ENCODE results near the gene WWOX. TPM values are rescaled to one million over a fixed set of nuclear protein-coding genes. Genes with fewer than 3 reads are reported as not detected.

WWOX gene
- total RNA-seq, 6 experiments from 2014 or later, result 0.46 to 3.4 (median 1.3) TPM

DNA sequence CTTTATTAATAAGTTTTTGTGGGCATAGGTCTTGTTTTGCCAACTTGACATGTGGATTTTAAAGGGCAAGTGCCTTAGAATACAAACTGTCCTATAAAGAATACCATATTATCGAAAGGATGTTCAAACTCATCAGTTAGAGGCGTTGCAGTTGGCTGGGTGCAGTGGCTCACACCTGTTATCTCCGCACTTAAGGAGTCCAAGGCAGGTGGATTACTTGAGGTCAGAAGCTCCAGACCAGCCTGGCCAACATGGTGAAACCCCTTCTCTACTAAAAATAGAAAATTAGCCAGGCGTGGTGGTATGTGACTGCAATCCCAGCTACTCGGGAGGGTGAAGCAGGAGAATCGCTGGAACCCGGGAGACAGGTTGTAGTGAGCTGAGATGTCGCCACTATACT is 472.0 kb downstream of the WWOX start:
- DNase-seq, result no peak
- H3K27ac Mint-ChIP-seq, result no peak overlapping the region
- TF ChIP-seq, protein P1, sequence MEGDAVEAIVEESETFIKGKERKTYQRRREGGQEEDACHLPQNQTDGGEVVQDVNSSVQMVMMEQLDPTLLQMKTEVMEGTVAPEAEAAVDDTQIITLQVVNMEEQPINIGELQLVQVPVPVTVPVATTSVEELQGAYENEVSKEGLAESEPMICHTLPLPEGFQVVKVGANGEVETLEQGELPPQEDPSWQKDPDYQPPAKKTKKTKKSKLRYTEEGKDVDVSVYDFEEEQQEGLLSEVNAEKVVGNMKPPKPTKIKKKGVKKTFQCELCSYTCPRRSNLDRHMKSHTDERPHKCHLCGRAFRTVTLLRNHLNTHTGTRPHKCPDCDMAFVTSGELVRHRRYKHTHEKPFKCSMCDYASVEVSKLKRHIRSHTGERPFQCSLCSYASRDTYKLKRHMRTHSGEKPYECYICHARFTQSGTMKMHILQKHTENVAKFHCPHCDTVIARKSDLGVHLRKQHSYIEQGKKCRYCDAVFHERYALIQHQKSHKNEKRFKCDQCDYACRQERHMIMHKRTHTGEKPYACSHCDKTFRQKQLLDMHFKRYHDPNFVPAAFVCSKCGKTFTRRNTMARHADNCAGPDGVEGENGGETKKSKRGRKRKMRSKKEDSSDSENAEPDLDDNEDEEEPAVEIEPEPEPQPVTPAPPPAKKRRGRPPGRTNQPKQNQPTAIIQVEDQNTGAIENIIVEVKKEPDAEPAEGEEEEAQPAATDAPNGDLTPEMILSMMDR (IDR thresholded peaks at IDR 0.05), result no peak
- H3K9me3 Mint-ChIP-seq, result peaks cover 36% of the 10 kb centered on the region
- H3K27me3 Mint-ChIP-seq (ENCODE audit: insufficient read depth), result no peaks in the 10 kb centered on the region
- H3K4me3 Mint-ChIP-seq, result no peak overlapping the region
- H3K4me1 Mint-ChIP-seq (ENCODE audit: low read depth), result no peaks in the 10 kb centered on the region
- no peaks in the 10 kb centered on the region for H3K36me3 Mint-ChIP-seq (ENCODE audit: low read depth)

DNA sequence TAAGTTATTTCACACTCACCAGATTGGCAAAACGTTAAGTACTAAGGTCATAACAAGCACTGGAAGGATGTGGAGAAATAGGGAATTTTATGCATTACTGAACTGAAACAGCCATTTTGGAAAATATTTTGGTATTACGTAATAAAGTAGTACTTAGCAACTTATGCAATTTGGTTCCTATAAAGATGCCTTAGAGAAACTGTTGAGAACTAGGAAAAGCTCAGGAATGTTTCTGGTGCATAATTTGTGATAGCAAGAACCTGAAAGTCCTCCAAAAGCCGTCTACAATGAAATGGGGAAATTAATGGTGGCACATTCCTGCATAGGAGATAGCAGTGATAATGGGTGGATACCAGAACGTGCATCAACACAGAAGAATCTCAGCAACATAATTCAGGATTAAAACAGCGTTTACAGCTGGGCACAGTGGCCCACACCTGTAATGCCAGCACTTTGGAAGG is 472.5 kb downstream of the WWOX start:
- no peaks in the 10 kb centered on the region for H3K36me3 Mint-ChIP-seq (ENCODE audit: low read depth)
- DNase-seq, result no peak
- H3K27me3 Mint-ChIP-seq (ENCODE audit: insufficient read depth), result no peaks in the 10 kb centered on the region
- H3K9me3 Mint-ChIP-seq, result peaks cover 35% of the 10 kb centered on the region
- no peak overlapping the region for H3K4me3 Mint-ChIP-seq
- no peaks in the 10 kb centered on the region for H3K4me1 Mint-ChIP-seq (ENCODE audit: low read depth)
- TF ChIP-seq, protein P1 (IDR thresholded peaks at IDR 0.05), result no peak
- no peak overlapping the region for H3K27ac Mint-ChIP-seq

DNA sequence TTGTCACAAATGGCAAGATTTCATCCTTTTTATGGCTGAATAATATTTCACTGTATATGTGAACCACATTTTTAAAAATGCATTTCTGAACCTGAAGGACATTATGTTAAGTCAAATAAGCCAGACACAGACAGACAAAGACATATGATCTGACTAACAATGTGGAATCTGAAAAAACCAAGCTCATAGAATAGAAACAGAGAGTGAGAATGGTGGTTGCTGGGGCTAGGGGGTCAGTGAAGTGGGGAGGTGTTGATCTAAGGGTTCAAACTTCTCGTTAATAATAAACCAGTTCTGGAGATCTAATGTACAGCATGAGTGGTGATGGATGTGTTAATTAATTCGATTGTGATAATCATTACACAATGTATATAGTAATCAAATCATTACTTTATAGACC is 475.1 kb downstream of the WWOX start:
- Mint-ChIP-seq H3K9me3 (peaks cover 37% of the 10 kb centered on the region), H3K4me1 (ENCODE audit: low read depth) (no peaks in the 10 kb centered on the region), H3K4me3 (no peak overlapping the region), H3K27me3 (ENCODE audit: insufficient read depth) (no peaks in the 10 kb centered on the region), H3K36me3 (ENCODE audit: low read depth) (no peaks in the 10 kb centered on the region), H3K27ac (no peak overlapping the region)
- TF ChIP-seq, protein P1 (IDR thresholded peaks at IDR 0.05), result no peak
- DNase-seq, result no peak

DNA sequence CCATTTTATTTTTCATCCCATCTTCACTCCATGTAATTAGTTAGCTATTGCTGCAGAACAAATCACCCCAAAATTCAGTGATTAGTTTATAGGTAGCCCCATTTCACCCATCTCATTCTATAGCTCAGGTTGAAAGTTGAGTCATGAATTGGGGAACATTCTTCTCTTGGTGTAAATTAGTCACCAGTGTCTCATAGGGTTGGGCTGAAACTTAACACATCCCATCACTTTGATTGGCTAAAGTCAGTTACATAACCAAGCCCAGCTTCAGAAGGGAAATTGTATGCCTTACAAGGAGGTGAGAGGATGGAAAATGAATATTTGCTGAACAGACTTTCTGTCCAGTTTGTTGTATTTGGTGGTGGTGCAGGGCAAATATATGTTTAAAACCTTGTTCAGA is 477.5 kb downstream of the WWOX start:
- H3K4me3 Mint-ChIP-seq, result no peak overlapping the region
- H3K27me3 Mint-ChIP-seq (ENCODE audit: insufficient read depth), result no peaks in the 10 kb centered on the region
- no peak for DNase-seq
- no peaks in the 10 kb centered on the region for H3K4me1 Mint-ChIP-seq (ENCODE audit: low read depth)
- H3K36me3 Mint-ChIP-seq (ENCODE audit: low read depth), result no peaks in the 10 kb centered on the region
- H3K9me3 Mint-ChIP-seq, result peaks cover 33% of the 10 kb centered on the region
- no peak overlapping the region for H3K27ac Mint-ChIP-seq
- TF ChIP-seq, protein P1 (IDR thresholded peaks at IDR 0.05), result no peak

DNA sequence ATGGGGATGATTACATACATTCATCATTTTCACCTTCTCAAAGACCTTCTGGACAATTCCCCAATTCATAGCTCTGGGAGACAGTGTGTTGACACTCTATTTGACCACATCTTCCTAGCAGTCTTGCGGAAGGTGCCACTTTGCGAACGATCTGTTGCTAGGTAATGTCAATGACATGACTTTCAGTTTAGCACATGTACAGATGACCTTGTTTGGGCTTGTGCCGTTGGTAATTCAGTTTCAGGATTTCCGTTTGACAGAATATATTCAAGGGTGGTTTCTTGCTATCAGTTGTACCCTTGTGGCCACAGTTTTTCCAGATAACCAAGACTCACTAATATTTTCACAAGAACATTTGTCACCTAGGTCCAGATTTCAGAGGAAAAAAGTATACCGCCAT is 478.2 kb downstream of the WWOX start:
- TF ChIP-seq, protein P1 (IDR thresholded peaks at IDR 0.05), result no peak
- no peak for DNase-seq
- peaks cover 31% of the 10 kb centered on the region for H3K9me3 Mint-ChIP-seq
- H3K27me3 Mint-ChIP-seq (ENCODE audit: insufficient read depth), result no peaks in the 10 kb centered on the region
- peaks cover 2% of the 10 kb centered on the region; the same call in 1 of the 2 replicates for H3K36me3 Mint-ChIP-seq (ENCODE audit: low read depth)
- no peak overlapping the region for H3K27ac Mint-ChIP-seq
- H3K4me1 Mint-ChIP-seq (ENCODE audit: low read depth), result no peaks in the 10 kb centered on the region
- no peak overlapping the region for H3K4me3 Mint-ChIP-seq

DNA sequence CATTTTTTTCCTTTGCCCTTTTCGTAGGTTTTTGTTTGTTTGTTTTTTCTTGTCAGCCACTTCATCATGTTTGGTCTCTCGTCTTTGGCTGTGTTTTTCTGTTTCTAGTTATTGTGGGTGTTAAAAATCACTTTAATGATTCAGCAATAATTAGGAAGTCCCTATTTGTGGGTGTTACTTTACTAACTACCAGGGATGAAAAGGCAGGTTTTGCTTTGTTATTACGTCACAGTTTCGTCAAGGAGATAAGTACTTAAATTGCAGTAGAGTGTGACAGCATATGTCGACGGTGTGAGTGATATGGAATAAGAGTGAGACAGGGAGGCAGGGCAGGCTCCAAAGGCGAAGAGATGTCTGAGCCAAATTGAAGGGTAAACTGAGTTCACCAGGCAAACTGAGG is 479.6 kb downstream of the WWOX start:
- Mint-ChIP-seq H3K36me3 (ENCODE audit: low read depth) (peaks cover 3% of the 10 kb centered on the region; the same call in 1 of the 2 replicates), H3K27ac (no peak overlapping the region), H3K27me3 (ENCODE audit: insufficient read depth) (no peaks in the 10 kb centered on the region), H3K4me1 (ENCODE audit: low read depth) (no peaks in the 10 kb centered on the region), H3K4me3 (no peak overlapping the region), H3K9me3 (peaks cover 33% of the 10 kb centered on the region)
- TF ChIP-seq, protein P1 (IDR thresholded peaks at IDR 0.05), result no peak
- DNase-seq, result no peak
